Measurements from ENCODE around the gene IGFLR1. TPM values are rescaled to one million over a fixed set of nuclear protein-coding genes. Genes with fewer than 3 reads are reported as not detected.

The IGFLR1 gene
- total RNA-seq, 6 experiments from 2014 or later, result 0.76 to 2.8 (median 1.4) TPM

DNA sequence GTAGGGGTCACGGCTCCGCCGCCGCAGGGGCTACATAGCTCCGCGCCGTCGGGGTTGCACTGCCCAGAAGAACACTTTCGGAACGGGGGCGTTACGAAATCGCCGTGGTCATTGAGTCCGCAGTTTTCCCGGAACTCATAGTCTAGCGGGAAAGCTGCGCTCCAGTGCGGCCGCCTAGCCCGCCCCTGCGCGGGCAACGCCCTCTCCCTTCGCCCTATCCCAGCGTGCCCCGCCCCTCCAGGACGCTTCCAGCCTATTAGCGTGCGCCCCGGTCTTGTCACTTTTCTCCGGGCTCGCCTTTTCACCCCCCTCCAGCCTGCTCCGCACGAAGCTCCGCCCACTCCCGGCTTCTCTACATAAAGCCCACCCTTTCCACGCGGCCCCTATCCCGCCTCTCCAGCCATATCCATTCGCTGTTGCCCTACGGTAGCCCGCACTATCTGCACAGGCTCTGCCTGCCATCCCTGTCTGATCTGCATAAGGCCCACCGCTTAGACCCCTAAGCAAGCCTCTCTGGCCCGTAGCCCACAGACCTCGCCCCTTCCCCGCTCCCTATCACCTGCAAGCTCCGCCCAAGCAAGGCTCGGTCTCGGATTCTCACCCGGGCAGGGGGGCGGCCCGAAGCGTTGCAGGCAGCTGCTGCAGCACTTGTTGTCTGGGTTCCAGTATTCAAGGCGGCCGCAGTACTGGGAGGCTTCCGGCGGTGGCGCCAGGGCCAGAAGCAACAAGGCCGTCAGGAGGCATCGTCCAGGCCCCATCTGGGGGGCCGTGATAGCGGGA lies 1.6 kb downstream of the IGFLR1 start:
- peaks cover 9% of the 10 kb centered on the region for H3K27me3 Mint-ChIP-seq (ENCODE audit: insufficient read depth)
- no peaks in the 10 kb centered on the region for H3K9me3 Mint-ChIP-seq
- peak overlapping the region; percentile 87 for H3K4me3 Mint-ChIP-seq
- TF ChIP-seq, protein P1, sequence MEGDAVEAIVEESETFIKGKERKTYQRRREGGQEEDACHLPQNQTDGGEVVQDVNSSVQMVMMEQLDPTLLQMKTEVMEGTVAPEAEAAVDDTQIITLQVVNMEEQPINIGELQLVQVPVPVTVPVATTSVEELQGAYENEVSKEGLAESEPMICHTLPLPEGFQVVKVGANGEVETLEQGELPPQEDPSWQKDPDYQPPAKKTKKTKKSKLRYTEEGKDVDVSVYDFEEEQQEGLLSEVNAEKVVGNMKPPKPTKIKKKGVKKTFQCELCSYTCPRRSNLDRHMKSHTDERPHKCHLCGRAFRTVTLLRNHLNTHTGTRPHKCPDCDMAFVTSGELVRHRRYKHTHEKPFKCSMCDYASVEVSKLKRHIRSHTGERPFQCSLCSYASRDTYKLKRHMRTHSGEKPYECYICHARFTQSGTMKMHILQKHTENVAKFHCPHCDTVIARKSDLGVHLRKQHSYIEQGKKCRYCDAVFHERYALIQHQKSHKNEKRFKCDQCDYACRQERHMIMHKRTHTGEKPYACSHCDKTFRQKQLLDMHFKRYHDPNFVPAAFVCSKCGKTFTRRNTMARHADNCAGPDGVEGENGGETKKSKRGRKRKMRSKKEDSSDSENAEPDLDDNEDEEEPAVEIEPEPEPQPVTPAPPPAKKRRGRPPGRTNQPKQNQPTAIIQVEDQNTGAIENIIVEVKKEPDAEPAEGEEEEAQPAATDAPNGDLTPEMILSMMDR (IDR thresholded peaks at IDR 0.05), result peak; percentile 42; the same call in 1 of the 2 replicates
- peaks cover 12% of the 10 kb centered on the region for H3K36me3 Mint-ChIP-seq (ENCODE audit: low read depth)
- peak overlapping the region; percentile 38 for H3K27ac Mint-ChIP-seq
- DNase-seq, result peak; percentile 94
- H3K4me1 Mint-ChIP-seq (ENCODE audit: low read depth), result peaks cover 26% of the 10 kb centered on the region

DNA sequence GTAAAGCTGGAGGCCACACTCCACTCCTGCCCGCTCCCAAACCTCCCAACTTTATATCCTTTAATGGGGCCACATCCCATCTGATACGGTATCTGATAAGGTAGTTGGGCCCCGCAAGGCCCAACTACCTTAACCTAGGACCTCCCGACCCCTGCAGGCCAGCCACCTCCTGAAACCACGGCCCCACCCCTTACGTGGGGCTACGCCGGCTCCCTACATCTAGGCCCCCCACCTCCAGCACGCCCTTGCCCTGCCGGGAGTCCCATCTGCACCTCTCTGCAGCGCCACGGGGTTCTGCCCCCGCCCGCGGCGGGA lies 2.2 kb downstream of the IGFLR1 start:
- Mint-ChIP-seq H3K27ac (no peak overlapping the region; the same call in 1 of the 2 replicates), H3K36me3 (ENCODE audit: low read depth) (peaks cover 13% of the 10 kb centered on the region), H3K4me3 (peak overlapping the region; percentile 87), H3K27me3 (ENCODE audit: insufficient read depth) (peaks cover 11% of the 10 kb centered on the region), H3K4me1 (ENCODE audit: low read depth) (peaks cover 26% of the 10 kb centered on the region), H3K9me3 (no peaks in the 10 kb centered on the region)
- DNase-seq, result no peak
- TF ChIP-seq, protein P1 (IDR thresholded peaks at IDR 0.05), result no peak

DNA sequence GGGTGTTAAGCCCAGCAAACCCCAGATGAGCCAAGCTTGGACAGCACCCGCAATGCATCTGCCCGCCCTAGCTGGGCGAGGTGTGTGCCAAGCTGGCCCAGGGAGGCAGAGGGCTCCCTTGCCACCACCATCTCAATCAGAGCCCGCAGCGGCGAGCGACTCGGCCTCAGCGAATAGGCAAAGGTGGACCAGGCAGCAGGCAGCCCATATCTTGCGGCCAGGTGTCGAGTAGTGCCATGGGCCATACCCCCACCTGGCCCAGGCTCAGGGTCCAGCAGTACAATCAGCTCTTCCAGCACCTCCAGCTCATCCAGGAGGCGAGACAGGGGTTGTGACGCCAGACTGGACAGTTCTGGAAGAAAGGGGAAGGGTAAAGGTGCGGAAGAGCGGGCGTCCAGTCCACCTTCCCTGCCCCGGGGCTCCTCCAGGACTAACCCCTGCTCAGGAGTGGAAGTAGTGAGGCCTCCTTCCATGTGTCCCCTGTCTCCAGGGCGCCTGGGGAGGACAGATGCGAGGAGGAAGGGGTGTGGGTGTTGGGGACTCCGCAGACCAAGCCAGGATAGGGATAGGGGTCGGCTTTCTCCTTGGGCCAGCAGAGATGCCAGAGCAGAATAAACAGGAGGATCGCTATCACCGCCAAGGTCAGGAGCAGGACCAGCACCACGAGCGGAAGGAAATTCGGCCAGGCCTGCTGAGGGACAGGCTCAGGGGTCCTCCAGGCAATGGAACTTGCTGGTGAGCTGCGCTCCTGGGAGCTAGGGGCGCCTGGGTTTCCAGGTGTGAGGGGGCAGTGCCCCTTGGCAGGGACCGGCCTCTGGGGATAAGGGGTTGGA lies 2.8 kb downstream of the IGFLR1 start:
- H3K9me3 Mint-ChIP-seq, result no peaks in the 10 kb centered on the region

DNA sequence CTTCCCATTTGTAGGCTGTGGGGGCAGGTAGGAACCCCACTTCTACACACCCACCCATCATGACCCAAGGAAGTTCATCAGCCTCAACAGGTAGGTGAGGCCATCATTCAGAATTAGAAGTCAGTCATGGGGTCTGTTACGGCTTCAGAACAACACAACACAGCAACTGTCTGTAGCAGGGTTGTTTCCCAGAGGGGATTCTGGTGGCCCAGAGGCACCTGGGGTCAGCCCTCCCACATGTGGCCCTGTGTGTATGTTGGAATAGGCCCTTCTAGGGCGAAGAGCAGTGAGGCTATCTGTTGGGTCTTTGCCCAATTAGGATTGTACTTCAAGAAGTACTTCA lies 3.4 kb downstream of the IGFLR1 start:
- no peak overlapping the region for H3K27ac Mint-ChIP-seq
- H3K4me1 Mint-ChIP-seq (ENCODE audit: low read depth), result peaks cover 18% of the 10 kb centered on the region
- H3K4me3 Mint-ChIP-seq, result no peak overlapping the region
- TF ChIP-seq, protein P1 (IDR thresholded peaks at IDR 0.05), result no peak
- no peaks in the 10 kb centered on the region for H3K9me3 Mint-ChIP-seq
- DNase-seq, result no peak
- peaks cover 15% of the 10 kb centered on the region for H3K27me3 Mint-ChIP-seq (ENCODE audit: insufficient read depth)
- peaks cover 13% of the 10 kb centered on the region for H3K36me3 Mint-ChIP-seq (ENCODE audit: low read depth)

More for the DNA sequence above, 2.8 kb downstream of the IGFLR1 start:
- H3K4me1 Mint-ChIP-seq (ENCODE audit: low read depth), result peaks cover 23% of the 10 kb centered on the region
- TF ChIP-seq, protein P1 (IDR thresholded peaks at IDR 0.05), result no peak
- H3K36me3 Mint-ChIP-seq (ENCODE audit: low read depth), result peaks cover 13% of the 10 kb centered on the region
- H3K4me3 Mint-ChIP-seq, result peak overlapping the region; percentile 64
- peak overlapping the region; percentile 54 for H3K27ac Mint-ChIP-seq
- H3K27me3 Mint-ChIP-seq (ENCODE audit: insufficient read depth), result peaks cover 11% of the 10 kb centered on the region
- no peak for DNase-seq

DNA sequence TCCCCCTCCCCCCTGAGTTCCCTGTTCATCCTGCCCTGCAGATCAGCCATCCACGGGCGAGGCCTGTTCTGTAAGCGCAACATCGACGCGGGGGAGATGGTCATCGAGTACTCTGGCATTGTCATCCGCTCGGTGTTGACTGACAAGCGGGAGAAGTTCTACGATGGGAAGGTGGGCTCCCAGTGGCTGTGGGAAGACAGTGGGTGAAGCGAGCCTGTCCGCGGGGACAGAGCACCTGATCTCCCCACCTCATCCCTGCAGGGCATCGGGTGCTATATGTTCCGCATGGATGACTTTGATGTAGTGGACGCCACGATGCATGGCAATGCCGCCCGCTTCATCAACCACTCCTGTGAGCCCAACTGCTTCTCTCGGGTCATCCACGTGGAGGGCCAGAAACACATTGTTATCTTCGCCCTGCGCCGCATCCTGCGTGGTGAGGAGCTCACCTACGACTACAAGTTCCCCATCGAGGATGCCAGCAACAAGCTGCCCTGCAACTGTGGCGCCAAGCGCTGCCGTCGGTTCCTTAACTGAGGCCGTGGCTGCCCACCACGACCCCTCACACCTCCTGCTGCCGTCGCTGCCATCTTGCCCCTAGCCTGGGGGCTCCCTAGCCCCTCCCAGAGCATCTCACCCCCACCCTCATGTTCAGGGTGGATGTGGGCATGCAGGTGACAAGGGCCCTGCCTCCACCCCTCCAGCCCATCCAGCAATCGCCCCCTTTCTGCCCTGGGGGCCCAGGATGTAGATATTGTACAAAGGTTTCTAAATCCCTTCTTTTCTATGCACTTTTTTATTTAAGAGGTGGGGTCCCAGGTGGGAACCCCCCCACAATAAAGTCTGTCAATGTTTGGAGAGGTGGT lies 4.0 kb downstream of the IGFLR1 start:
- Mint-ChIP-seq H3K4me1 (ENCODE audit: low read depth) (peaks cover 18% of the 10 kb centered on the region), H3K27ac (no peak overlapping the region), H3K36me3 (ENCODE audit: low read depth) (peaks cover 13% of the 10 kb centered on the region), H3K4me3 (no peak overlapping the region), H3K27me3 (ENCODE audit: insufficient read depth) (peaks cover 15% of the 10 kb centered on the region), H3K9me3 (no peaks in the 10 kb centered on the region)
- DNase-seq, result no peak
- TF ChIP-seq, protein P1 (IDR thresholded peaks at IDR 0.05), result no peak
